ENCODE measurements around the gene PDE5A. TPM values are rescaled to one million over a fixed set of nuclear protein-coding genes. Genes with fewer than 3 reads are reported as not detected.
A peak's percentile ranks its signal among the peaks of the same experiment; 100 is the strongest.
"Not testable (repeated sequence)": the region's sequence is repeated elsewhere in the genome, so short reads cannot be mapped to it uniquely, and the experiment has no call there.

PDE5A gene
- total RNA-seq, 1 donor from 2014 or later = 3.1 TPM

GRCh38 chr4:119646347-119647071 is 17.9 kb upstream of the PDE5A start:
- DNase-seq (ENCODE audit: low read depth in 2 of 2) = no peak

DNA sequence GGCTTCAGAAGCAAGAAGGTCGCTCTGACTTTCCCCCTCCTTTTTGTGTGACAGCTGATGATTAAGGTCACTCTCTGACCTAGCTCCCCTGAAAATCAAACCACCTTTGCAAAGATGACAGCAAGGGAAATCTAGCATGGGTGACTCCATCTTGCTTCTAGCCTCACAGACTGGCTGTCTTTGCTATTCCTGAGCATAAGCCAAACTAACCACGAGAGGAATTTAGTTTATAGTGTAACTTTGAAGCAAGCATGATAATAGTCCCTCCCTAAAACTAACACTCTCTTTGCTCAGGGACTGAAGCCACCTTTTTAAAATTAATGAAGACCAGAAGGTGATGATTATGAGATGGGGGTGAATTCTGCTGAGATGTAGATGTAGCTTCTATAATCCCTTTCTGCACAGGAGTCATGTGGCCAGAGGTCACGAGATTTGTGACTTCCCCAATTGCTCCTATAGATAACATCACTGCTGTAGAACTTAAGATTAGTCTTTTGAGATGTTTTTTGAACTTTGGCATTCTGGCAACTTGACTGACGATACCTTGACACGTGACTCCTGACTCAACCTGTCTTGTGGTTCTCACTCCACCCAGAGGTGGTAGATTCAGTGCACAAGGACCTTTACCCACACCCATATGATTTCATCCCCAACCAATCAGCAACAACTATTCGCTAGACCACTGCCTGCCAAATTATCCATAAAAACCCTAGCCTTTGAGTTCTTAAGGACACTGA is 14.9 kb upstream of the PDE5A start:
- no peak for DNase-seq (ENCODE audit: low read depth in 2 of 2)

GRCh38 chr4:119641765-119642164 is 13.2 kb upstream of the PDE5A start:
- no peak for DNase-seq (ENCODE audit: low read depth in 2 of 2)

DNA sequence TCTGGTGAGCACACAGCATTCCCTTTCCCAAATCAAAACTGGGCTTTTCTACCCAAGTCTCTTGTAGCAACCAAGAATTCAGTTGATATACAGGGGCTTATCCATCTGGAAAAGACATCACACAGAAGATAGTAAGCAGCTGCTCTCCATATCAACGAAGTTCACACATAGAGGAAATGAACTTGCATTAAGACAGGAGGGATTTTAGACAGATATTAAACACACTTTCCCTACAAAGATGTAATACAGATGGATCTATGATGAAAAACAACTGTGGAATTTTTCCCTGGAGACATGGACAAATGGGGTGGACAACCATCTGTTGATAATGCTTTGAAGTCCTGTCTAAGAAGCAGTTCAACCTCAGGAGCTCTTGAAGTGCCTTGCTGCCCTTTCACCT is 9.8 kb upstream of the PDE5A start:
- DNase-seq (ENCODE audit: low read depth in 2 of 2) = no peak

- DNase-seq (ENCODE audit: low read depth in 2 of 2) = not testable (repeated sequence)
Observed at GRCh38 chr4:119636851-119637250, 8.2 kb upstream of the PDE5A start.

- no peak for DNase-seq (ENCODE audit: low read depth in 2 of 2)
Observed at GRCh38 chr4:119632216-119632615, 3.6 kb upstream of the PDE5A start.

DNA sequence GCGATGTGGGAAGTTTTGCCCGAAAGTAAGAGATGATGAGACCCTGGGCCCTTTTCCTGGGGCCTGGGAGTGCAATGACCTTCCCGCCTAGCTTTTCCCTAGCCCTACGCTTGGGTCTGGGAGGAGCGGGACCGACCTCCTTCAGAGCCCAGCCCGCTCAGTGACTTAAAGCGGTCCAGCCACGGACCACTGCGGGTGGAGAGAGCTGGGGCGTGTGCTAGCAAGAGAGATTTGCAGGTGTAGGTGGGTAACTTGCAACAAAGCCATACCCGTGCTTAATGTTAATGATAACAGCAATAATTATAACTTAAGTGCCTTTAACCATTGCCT is 503 bp upstream of the PDE5A start:
- DNase-seq (ENCODE audit: low read depth in 2 of 2) = no peak

- peak in 1 of 2 donors; percentile 46 for DNase-seq (ENCODE audit: low read depth in 2 of 2)
Observed at GRCh38 chr4:119627267-119628255, 1.0 kb downstream of the PDE5A start.

GRCh38 chr4:119626943-119627266 is 1.7 kb downstream of the PDE5A start:
- no peak for DNase-seq (ENCODE audit: low read depth in 2 of 2)

DNA sequence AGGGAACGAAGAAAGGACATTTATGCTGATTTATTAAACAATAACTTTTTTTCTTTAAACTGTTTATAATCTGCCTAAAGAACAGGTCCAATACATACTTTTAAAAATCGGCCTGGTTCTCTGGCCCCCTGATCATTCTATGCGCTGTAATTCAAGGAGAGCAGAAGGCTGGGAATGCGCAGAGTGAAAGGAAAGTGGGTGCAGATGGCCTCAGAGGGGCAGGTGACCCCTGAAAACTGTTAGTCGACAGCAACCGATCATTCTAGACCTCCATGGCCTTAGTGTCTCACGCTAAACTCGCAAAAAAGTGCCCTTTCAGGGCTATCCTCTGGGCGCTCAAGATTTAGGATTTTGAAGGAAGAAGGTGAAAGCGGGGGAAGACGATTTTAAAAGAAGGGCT is 2.2 kb downstream of the PDE5A start:
- DNase-seq (ENCODE audit: low read depth in 2 of 2) = no peak

GRCh38 chr4:119625761-119626160 is 2.8 kb downstream of the PDE5A start:
- no peak for DNase-seq (ENCODE audit: low read depth in 2 of 2)

DNA sequence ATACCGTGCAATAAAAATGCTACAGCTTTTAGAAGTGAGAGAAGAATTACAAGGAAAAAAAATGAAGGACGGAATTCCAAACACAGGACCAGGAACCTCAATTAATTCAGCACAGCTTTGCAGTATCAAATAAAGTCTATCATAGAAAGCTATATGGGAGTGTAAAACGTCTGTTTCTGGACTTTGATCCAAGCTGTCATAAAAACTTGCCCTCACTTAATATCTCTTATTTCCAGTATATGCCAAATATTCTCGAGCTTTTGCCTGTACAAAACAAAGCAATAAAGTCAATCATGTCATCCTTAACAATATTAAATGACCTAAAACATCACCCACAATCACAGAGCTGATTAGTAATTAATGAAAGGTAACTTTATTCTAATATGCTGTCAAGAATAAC is 4.2 kb downstream of the PDE5A start:
- DNase-seq (ENCODE audit: low read depth in 2 of 2) = no peak

- no peak for DNase-seq (ENCODE audit: low read depth in 2 of 2)
Observed at GRCh38 chr4:119623025-119623424, 5.6 kb downstream of the PDE5A start.

DNA sequence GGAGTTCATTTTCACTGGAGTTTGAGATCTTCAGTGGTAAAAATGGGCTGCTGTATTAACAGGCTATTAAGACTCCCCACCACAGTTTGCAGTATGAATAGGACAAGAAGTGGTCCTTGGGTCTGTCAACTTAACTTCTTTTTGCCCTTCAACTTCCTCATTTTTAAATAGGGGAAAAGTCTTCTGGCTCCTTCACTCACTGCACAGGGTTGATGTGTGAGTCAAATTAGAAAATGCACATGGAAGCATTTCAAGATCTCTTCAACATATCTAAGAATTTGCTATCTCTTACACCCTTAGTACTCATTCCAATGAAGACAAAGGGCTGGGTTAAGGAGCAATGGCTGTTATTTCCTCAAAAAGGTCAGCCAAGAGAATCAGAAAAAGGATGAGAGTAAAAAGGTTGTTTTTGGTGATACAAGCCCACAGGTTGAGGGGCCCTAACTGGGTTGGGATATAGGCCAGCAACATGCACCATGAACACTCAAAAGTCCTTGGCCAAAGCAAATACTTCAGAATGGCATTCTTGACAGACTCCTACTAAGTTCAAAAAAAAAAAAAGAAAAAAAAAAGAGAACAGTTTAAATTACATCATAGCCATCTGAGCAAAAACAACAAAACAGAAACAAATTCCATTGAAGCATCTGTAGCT is 13.4 kb downstream of the PDE5A start:
- DNase-seq (ENCODE audit: low read depth in 2 of 2) = no peak

GRCh38 chr4:119604266-119604665 is 24.3 kb downstream of the PDE5A start:
- DNase-seq (ENCODE audit: low read depth in 2 of 2) = no peak

DNA sequence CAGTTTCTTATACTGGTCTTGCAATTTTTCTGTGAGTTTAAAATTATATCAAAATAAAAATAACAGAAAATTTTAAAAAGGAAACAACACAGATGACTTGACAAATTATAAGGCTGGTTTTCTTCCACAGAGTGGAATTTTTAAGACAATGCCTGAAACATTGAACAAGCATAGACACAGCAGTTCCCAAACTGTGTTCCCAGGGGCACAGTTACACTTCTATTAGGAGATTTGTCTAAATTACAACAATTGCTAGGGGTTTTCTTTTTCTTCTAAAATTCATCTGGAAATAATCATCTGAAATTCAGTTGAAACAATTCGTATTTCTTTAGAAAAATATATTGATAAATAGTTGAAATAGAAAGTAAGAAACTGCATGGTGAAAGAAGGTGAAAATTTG is 26.2 kb downstream of the PDE5A start:
- DNase-seq (ENCODE audit: low read depth in 2 of 2) = no peak

- DNase-seq (ENCODE audit: low read depth in 2 of 2) = no peak
Observed at GRCh38 chr4:119598521-119598920, 30.1 kb downstream of the PDE5A start.

- no peak for DNase-seq (ENCODE audit: low read depth in 2 of 2)
Observed at GRCh38 chr4:119597377-119597776, 31.2 kb downstream of the PDE5A start.

GRCh38 chr4:119593698-119594097 is 34.9 kb downstream of the PDE5A start:
- DNase-seq (ENCODE audit: low read depth in 2 of 2) = no peak

GRCh38 chr4:119592830-119593229 is 35.8 kb downstream of the PDE5A start:
- no peak for DNase-seq (ENCODE audit: low read depth in 2 of 2)

- DNase-seq (ENCODE audit: low read depth in 2 of 2) = no peak
Observed at GRCh38 chr4:119589165-119589564, 39.4 kb downstream of the PDE5A start.

GRCh38 chr4:119587796-119588195 is 40.8 kb downstream of the PDE5A start:
- DNase-seq (ENCODE audit: low read depth in 2 of 2) = no peak
